HepG2 (cell line): ENCODE results near the gene CCDC73. TPM values are rescaled to one million over a fixed set of nuclear protein-coding genes. Genes with fewer than 3 reads are reported as not detected.

ENCODE experiments used
- ZBTB43 ChIP-seq: sonication (generic); formaldehyde crosslinking; conservative IDR thresholded peaks from 2 replicates; pipeline ENCODE4 v1.4.0; 2020; ENCODE audit warnings: missing genetic modification reagents
- ZNF460 ChIP-seq: sonication (generic); formaldehyde crosslinking; IDR thresholded peaks from 2 replicates; pipeline ENCODE4 v1.5.1; 2020; ENCODE audit warnings: missing genetic modification reagents, mild to moderate bottlenecking, borderline replicate concordance
- ZNF710 ChIP-seq: sonication (generic); formaldehyde crosslinking; IDR thresholded peaks from 2 replicates; pipeline ENCODE4 v1.5.0; 2020; ENCODE audit warnings: mild to moderate bottlenecking, missing genetic modification reagents, borderline replicate concordance
- ZSCAN31 ChIP-seq: sonication (generic); formaldehyde crosslinking; IDR thresholded peaks from 2 replicates; pipeline ENCODE4 v1.5.0; 2020; ENCODE audit warnings: low read depth, mild to moderate bottlenecking, missing genetic modification reagents
- polyA plus RNA-seq, 8 experiments: library from polyadenylated mRNA; depleted of rRNA in 3 of 8; stranded (reverse) in 7 of 8; unstranded in 1 of 8; fragments of >200 nt; fragmentation: Illumina TruSeq in 4 of 8; extraction: Trizol in 4 of 8; gene quantifications; 2 replicates each; pipeline versions ENCODE4 v1.2.1 to v1.2.3, GENCODE V29; 2011 to 2016; ENCODE audit warnings: low read depth in 4 of 8, missing spikeins in 1 of 8, mixed read lengths in 1 of 8; ENCODE audit not compliant: insufficient read depth in 1 of 8
- total RNA-seq, 5 experiments: library from RNA; depleted of rRNA; stranded (reverse); fragments of >200 nt; fragmentation: Illumina TruSeq; extraction: Trizol; gene quantifications; 2 replicates each; pipeline ENCODE4 v1.2.3, GENCODE V29; 2016; ENCODE audit warnings: low read depth in 1 of 5
- TF ChIP-seq, protein P1 (sequence below): sonication (generic); formaldehyde crosslinking; IDR thresholded peaks from 2 replicates; pipeline ENCODE4 v1.9.0; 2021; ENCODE audit warnings: missing genetic modification reagents, borderline replicate concordance
- TF ChIP-seq, protein P2 (sequence below): sonication (generic); formaldehyde crosslinking; IDR thresholded peaks from 2 replicates; pipeline ENCODE4 v1.5.0; 2020; ENCODE audit warnings: mild to moderate bottlenecking, missing genetic modification reagents, borderline replicate concordance
- TF ChIP-seq, protein P3 (sequence below): sonication (generic); formaldehyde crosslinking; IDR thresholded peaks from 2 replicates; pipeline ENCODE4 v1.5.0; 2020; ENCODE audit warnings: missing genetic modification reagents

Gene CCDC73
- total and polyA plus RNA-seq, 2 of the 13 experiments (the other 11 are each of a cell fraction or from before 2014, with no cell fraction given): 0.01 to 0.11 TPM

DNA sequence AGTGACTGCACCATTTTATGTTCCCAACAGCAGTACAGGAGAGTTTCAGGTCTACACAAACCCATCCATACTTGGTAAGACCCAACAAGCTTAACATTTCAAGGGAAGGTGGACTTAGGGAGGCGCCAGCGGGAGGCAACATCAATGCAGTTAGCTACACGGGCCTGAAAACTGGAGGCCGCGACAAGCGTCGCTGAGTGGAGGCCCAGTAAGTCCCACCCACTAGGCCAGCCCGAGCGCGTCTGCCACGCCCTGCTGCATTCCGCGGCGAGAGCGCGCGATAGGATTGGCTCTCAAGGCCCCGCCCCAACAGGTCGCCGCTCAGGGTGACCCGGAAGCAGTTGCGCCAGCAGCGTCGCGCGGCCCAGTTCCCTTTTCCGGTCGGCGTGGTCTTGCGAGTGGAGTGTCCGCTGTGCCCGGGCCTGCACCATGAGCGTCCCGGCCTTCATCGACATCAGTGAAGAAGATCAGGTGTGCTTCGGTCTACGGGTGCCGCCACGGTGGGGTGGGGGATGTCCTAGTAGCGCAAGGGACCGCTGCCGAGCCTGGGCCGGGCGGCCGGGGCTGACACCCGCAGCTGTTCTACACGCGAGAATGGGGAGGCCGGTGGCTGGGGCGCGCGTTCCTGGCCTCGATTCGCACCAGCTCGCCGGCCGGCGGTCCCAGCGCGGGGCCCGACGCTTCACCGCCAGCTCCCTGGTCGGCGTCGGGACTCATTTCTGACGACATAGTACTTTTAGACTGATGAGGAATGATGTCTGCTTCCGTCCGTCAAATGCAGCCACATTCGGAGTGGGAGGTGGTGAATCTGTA lies 210.8 kb downstream of the CCDC73 start, which contains the start of gene EIF3M (continued):
- TF ChIP-seq, protein P1, sequence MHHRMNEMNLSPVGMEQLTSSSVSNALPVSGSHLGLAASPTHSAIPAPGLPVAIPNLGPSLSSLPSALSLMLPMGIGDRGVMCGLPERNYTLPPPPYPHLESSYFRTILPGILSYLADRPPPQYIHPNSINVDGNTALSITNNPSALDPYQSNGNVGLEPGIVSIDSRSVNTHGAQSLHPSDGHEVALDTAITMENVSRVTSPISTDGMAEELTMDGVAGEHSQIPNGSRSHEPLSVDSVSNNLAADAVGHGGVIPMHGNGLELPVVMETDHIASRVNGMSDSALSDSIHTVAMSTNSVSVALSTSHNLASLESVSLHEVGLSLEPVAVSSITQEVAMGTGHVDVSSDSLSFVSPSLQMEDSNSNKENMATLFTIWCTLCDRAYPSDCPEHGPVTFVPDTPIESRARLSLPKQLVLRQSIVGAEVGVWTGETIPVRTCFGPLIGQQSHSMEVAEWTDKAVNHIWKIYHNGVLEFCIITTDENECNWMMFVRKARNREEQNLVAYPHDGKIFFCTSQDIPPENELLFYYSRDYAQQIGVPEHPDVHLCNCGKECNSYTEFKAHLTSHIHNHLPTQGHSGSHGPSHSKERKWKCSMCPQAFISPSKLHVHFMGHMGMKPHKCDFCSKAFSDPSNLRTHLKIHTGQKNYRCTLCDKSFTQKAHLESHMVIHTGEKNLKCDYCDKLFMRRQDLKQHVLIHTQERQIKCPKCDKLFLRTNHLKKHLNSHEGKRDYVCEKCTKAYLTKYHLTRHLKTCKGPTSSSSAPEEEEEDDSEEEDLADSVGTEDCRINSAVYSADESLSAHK (CRISPR knock-in tag): no peak
- peak; percentile 69 for TF ChIP-seq ZBTB43 (CRISPR knock-in tag)
- TF ChIP-seq ZNF460 (CRISPR knock-in tag): no peak; the same call in 1 of the 2 replicates
- TF ChIP-seq ZNF710: peak; percentile 73; the same call in 1 of the 2 replicates
- TF ChIP-seq, protein P2, sequence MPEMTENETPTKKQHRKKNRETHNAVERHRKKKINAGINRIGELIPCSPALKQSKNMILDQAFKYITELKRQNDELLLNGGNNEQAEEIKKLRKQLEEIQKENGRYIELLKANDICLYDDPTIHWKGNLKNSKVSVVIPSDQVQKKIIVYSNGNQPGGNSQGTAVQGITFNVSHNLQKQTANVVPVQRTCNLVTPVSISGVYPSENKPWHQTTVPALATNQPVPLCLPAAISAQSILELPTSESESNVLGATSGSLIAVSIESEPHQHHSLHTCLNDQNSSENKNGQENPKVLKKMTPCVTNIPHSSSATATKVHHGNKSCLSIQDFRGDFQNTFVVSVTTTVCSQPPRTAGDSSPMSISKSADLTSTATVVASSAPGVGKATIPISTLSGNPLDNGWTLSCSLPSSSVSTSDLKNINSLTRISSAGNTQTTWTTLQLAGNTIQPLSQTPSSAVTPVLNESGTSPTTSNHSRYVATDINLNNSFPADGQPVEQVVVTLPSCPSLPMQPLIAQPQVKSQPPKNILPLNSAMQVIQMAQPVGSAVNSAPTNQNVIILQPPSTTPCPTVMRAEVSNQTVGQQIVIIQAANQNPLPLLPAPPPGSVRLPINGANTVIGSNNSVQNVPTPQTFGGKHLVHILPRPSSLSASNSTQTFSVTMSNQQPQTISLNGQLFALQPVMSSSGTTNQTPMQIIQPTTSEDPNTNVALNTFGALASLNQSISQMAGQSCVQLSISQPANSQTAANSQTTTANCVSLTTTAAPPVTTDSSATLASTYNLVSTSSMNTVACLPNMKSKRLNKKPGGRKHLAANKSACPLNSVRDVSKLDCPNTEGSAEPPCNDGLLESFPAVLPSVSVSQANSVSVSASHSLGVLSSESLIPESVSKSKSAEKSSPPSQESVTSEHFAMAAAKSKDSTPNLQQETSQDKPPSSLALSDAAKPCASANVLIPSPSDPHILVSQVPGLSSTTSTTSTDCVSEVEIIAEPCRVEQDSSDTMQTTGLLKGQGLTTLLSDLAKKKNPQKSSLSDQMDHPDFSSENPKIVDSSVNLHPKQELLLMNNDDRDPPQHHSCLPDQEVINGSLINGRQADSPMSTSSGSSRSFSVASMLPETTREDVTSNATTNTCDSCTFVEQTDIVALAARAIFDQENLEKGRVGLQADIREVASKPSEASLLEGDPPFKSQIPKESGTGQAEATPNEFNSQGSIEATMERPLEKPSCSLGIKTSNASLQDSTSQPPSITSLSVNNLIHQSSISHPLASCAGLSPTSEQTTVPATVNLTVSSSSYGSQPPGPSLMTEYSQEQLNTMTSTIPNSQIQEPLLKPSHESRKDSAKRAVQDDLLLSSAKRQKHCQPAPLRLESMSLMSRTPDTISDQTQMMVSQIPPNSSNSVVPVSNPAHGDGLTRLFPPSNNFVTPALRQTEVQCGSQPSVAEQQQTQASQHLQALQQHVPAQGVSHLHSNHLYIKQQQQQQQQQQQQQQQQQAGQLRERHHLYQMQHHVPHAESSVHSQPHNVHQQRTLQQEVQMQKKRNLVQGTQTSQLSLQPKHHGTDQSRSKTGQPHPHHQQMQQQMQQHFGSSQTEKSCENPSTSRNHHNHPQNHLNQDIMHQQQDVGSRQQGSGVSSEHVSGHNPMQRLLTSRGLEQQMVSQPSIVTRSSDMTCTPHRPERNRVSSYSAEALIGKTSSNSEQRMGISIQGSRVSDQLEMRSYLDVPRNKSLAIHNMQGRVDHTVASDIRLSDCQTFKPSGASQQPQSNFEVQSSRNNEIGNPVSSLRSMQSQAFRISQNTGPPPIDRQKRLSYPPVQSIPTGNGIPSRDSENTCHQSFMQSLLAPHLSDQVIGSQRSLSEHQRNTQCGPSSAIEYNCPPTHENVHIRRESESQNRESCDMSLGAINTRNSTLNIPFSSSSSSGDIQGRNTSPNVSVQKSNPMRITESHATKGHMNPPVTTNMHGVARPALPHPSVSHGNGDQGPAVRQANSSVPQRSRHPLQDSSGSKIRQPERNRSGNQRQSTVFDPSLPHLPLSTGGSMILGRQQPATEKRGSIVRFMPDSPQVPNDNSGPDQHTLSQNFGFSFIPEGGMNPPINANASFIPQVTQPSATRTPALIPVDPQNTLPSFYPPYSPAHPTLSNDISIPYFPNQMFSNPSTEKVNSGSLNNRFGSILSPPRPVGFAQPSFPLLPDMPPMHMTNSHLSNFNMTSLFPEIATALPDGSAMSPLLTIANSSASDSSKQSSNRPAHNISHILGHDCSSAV: no peak
- peak; percentile 92 for TF ChIP-seq ZSCAN31 (CRISPR knock-in tag)
- TF ChIP-seq, protein P3, sequence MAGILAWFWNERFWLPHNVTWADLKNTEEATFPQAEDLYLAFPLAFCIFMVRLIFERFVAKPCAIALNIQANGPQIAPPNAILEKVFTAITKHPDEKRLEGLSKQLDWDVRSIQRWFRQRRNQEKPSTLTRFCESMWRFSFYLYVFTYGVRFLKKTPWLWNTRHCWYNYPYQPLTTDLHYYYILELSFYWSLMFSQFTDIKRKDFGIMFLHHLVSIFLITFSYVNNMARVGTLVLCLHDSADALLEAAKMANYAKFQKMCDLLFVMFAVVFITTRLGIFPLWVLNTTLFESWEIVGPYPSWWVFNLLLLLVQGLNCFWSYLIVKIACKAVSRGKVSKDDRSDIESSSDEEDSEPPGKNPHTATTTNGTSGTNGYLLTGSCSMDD: peak; percentile 77; the same call in 1 of the 2 replicates
